NT2/D1 (cell line): Measurements from ENCODE around the gene NAGA.
"Not testable (repeated sequence)": the region's sequence is repeated elsewhere in the genome, so short reads cannot be mapped to it uniquely, and the experiment has no call there.

Experiments used
- YY1 ChIP-seq: IDR thresholded peaks from 2 replicates; pipeline ENCODE4 v1.6.1; 2011; ENCODE audit not compliant: insufficient read length, insufficient read depth
- ZNF274 ChIP-seq: IDR thresholded peaks from 2 replicates; pipeline ENCODE4 v1.6.1; 2011; ENCODE audit warnings: mild to moderate bottlenecking, low read depth, low read length

DNA sequence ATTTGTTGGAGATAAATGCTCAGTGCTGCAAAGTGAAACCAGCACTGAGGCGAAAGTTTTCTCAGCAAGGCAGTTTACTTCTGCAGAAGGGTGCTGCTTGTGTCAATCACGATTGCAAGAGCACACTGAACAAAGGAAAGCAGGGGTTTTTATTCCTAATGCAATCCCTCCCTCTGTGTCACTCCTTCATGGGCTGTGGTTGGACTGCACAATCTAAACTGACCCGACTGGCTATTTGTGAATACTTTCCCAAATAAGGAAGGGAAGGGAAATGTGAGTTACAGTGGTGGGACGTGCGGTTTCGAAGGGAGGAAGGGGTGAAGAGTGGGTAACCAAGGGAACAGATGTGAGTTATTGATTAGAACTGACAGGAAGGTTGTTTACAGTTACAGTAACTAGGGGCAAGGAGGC lies 44.8 kb upstream of the NAGA start:
- TF ChIP-seq YY1, ZNF274: not testable (repeated sequence)
